ENCODE results near the gene LRRK2.
"Not testable (repeated sequence)": the region's sequence is repeated elsewhere in the genome, so short reads cannot be mapped to it uniquely, and the experiment has no call there.

The LRRK2 gene

GRCh38 chr12:40244526-40245156 is 19.8 kb downstream of the LRRK2 start:
- H3K4me1 ChIP-seq; H3K27me3 ChIP-seq (ENCODE audit: low read depth); H3K9me3 ChIP-seq; H3K36me3 ChIP-seq (replicated peaks); H3K4me3 ChIP-seq; in situ Hi-C loops (cut with MboI; ENCODE audit: low sequenced_read_pairs); DNase-seq (ENCODE audit: low spot score in 2 of 2): not testable (repeated sequence)

- Histone ChIP-seq H3K4me1 (no peaks in the 10 kb centered on the region), H3K27me3 (ENCODE audit: low read depth) (no peaks in the 10 kb centered on the region), H3K4me3 (no peak overlapping the region), H3K36me3 (replicated peaks) (no peaks in the 10 kb centered on the region), H3K9me3 (no peaks in the 10 kb centered on the region)
- in situ Hi-C loops (cut with MboI; ENCODE audit: low sequenced_read_pairs), result no loop called here
- DNase-seq (ENCODE audit: low spot score in 2 of 2), result no peak
Measured at GRCh38 chr12:40248034-40248433, 23.2 kb downstream of the LRRK2 start.

- Histone ChIP-seq H3K4me3 (no peak overlapping the region), H3K36me3 (replicated peaks) (no peaks in the 10 kb centered on the region), H3K4me1 (no peaks in the 10 kb centered on the region), H3K9me3 (no peaks in the 10 kb centered on the region), H3K27me3 (ENCODE audit: low read depth) (no peaks in the 10 kb centered on the region)
- in situ Hi-C loops (cut with MboI; ENCODE audit: low sequenced_read_pairs), result no loop called here
- no peak for DNase-seq (ENCODE audit: low spot score in 2 of 2)
Measured at GRCh38 chr12:40248585-40249297, 23.9 kb downstream of the LRRK2 start.

DNA sequence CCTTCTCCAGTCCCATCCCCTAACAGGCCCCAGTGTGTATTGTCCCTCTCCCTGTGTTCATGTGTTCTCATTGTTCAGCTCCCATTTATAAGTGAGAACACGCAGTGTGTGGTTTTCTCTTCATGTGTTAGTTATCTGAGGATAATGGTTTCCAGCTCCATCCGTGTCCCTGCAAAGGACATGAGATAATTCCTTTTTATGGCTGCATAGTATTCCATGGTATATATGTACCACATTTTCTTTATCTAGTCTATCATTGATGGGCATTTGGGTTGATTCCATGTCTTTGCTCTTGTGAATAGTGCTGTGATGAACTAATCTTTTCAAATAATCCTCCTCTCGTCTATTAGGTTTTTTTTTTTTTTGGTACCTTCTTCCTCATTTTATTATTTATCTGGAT is 25.9 kb downstream of the LRRK2 start:
- H3K9me3 ChIP-seq; H3K36me3 ChIP-seq (replicated peaks); H3K4me1 ChIP-seq; DNase-seq (ENCODE audit: low spot score in 2 of 2); H3K27me3 ChIP-seq (ENCODE audit: low read depth); in situ Hi-C loops (cut with MboI; ENCODE audit: low sequenced_read_pairs); H3K4me3 ChIP-seq: not testable (repeated sequence)

DNA sequence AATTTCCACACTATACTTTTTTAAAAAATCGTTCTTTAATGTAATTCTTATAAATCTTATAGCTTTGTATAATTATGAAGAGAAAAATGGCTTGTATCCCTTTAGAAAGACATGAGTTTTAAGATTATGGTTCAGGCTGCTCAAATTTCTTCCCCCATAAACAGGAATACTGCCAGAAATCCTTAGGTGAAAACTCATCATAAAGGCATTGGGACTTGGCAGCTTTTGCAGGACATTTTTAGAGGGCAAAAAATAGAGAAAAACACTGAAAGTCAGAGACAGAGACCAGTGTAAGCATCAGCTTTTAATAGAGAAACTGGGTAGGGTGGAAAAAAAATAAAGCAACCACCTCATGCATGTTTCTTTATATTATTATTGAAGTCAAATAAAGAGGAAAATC is 29.1 kb downstream of the LRRK2 start:
- no peaks in the 10 kb centered on the region for H3K27me3 ChIP-seq (ENCODE audit: low read depth)
- no peaks in the 10 kb centered on the region for H3K36me3 ChIP-seq (replicated peaks)
- no peak overlapping the region for H3K4me3 ChIP-seq
- no peaks in the 10 kb centered on the region for H3K4me1 ChIP-seq
- in situ Hi-C loops (cut with MboI; ENCODE audit: low sequenced_read_pairs), result no loop called here
- H3K9me3 ChIP-seq, result no peaks in the 10 kb centered on the region
- DNase-seq (ENCODE audit: low spot score in 2 of 2), result no peak

DNA sequence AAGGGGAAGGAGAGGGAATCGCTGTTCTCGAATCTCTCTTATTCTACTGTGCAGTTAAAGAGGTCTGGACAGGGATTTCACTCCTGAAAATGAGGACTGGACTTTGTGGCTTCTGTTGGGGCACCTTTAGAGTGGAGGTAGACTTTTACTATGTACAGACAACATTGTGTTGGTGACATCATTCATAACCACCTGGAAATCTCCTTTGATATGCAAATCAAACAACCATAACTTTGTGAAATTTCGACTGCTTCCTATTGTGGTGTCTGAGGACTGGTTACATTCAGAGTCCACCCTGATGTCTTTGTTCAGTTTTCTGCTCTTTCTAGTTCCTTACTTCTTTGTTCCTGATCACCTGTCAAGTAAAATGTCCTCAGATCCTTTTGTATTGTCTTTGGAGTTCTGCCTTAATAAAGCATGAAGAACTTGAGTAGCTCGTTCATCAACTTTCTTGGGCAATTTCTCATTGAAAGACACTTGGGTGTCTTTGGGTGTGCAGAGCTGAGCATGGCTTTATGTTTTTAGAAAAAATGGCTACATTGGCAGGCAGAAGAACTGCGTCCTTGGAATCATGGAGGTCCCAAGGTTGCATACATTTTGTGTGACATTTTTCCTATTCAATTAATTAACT is 29.8 kb downstream of the LRRK2 start:
- no peaks in the 10 kb centered on the region for H3K27me3 ChIP-seq (ENCODE audit: low read depth)
- H3K4me3 ChIP-seq, result no peak overlapping the region
- no peaks in the 10 kb centered on the region for H3K4me1 ChIP-seq
- no peak for DNase-seq (ENCODE audit: low spot score in 2 of 2)
- H3K36me3 ChIP-seq (replicated peaks), result no peaks in the 10 kb centered on the region
- no peaks in the 10 kb centered on the region for H3K9me3 ChIP-seq
- in situ Hi-C loops (cut with MboI; ENCODE audit: low sequenced_read_pairs), result no loop called here

DNA sequence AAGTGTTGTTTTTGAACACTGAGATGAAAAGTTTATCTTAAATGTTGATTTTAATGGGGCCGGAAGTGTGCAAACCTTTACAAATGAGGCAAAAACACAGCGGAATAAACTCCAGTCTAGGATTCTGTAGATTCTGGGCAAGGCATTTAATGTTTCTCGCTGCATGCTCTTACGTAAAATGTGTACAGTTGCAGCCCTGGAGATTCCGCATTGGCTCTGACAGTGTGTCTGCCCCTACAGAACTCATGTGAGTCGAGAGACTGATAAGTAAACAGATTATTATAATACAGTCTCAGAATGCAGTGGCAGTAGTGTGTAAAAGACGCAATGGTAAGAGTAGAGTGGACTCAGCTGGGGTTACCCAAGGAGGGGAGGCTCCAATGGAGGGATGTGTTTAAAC is 33.6 kb downstream of the LRRK2 start:
- in situ Hi-C loops (cut with MboI; ENCODE audit: low sequenced_read_pairs), result no loop called here
- no peaks in the 10 kb centered on the region for H3K36me3 ChIP-seq (replicated peaks)
- H3K27me3 ChIP-seq (ENCODE audit: low read depth), result no peaks in the 10 kb centered on the region
- no peak for DNase-seq (ENCODE audit: low spot score in 2 of 2)
- H3K4me1 ChIP-seq, result no peaks in the 10 kb centered on the region
- no peak overlapping the region for H3K4me3 ChIP-seq
- no peaks in the 10 kb centered on the region for H3K9me3 ChIP-seq

GRCh38 chr12:40261937-40262336 is 37.1 kb downstream of the LRRK2 start:
- H3K4me1 ChIP-seq, result no peaks in the 10 kb centered on the region
- no peak for DNase-seq (ENCODE audit: low spot score in 2 of 2)
- no peaks in the 10 kb centered on the region for H3K9me3 ChIP-seq
- in situ Hi-C loops (cut with MboI; ENCODE audit: low sequenced_read_pairs), result no loop called here
- H3K27me3 ChIP-seq (ENCODE audit: low read depth), result no peaks in the 10 kb centered on the region
- no peaks in the 10 kb centered on the region for H3K36me3 ChIP-seq (replicated peaks)
- no peak overlapping the region for H3K4me3 ChIP-seq

DNA sequence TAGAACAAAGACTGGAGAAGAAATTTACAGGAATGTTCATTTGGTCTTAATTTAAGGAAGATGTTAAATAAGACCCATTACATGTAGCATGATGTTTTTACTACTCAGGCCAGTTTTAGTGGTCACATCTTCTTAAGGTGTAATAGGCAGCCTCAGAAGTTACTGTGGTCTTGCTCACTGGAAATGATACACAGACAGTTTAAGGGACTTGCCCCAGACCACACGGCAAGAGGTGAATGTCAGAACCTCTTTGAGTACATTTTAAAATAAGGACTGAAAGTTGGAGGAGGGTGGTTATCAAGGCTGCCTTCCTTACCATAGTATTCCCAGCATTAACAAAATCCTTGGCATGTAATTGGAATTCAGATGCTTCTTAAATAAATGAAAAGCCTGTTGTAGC is 37.9 kb downstream of the LRRK2 start:
- no peaks in the 10 kb centered on the region for H3K9me3 ChIP-seq
- no peaks in the 10 kb centered on the region for H3K4me1 ChIP-seq
- no peak overlapping the region for H3K4me3 ChIP-seq
- DNase-seq (ENCODE audit: low spot score in 2 of 2), result no peak
- in situ Hi-C loops (cut with MboI; ENCODE audit: low sequenced_read_pairs), result no loop called here
- H3K36me3 ChIP-seq (replicated peaks), result no peaks in the 10 kb centered on the region
- H3K27me3 ChIP-seq (ENCODE audit: low read depth), result no peaks in the 10 kb centered on the region

DNA sequence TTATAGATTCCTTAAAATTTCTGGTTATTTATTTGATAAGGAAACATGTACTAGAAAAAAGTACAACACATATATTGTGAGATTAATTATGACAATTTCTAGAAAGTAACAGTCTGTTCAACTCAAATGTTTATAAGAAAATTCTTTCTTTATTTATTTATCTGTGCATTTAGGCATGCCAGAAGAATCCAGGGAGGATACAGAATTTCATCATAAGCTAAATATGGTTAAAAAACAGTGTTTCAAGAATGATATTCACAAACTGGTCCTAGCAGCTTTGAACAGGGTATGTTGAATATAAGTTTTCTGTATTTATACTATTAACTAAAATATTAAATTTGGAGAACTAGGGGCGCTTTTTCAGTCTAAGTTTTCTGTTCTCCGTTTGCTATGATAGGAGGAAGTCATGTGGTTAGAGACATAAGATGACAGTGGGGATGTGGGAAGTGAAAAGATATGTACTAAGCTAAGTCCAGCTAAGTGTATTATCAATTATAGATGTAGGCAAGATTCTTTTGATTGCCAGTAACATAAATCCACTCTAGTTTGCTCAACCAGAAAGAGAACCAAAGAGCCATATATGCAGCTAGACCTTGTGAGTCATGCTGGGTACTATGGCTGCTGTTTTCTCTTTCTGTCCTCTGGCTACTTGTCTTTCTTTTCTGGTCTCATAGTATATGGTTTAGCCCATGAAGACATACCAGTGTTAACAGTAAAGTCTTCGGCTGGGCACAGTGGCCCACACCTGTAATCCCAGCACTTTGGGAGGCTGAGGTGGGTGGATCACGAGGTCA is 39.0 kb downstream of the LRRK2 start:
- Histone ChIP-seq H3K9me3 (no peaks in the 10 kb centered on the region), H3K4me1 (no peaks in the 10 kb centered on the region), H3K27me3 (ENCODE audit: low read depth) (no peaks in the 10 kb centered on the region), H3K36me3 (replicated peaks) (no peaks in the 10 kb centered on the region), H3K4me3 (no peak overlapping the region)
- in situ Hi-C loops (cut with MboI; ENCODE audit: low sequenced_read_pairs), result no loop called here
- no peak for DNase-seq (ENCODE audit: low spot score in 2 of 2)

GRCh38 chr12:40271981-40272664 is 47.3 kb downstream of the LRRK2 start:
- no peaks in the 10 kb centered on the region for H3K27me3 ChIP-seq (ENCODE audit: low read depth)
- no peaks in the 10 kb centered on the region for H3K9me3 ChIP-seq
- peak in 1 of 2 experiments; percentile 34 for DNase-seq (ENCODE audit: low spot score in 2 of 2)
- no peaks in the 10 kb centered on the region for H3K4me1 ChIP-seq
- no peaks in the 10 kb centered on the region for H3K36me3 ChIP-seq (replicated peaks)
- in situ Hi-C loops (cut with MboI; ENCODE audit: low sequenced_read_pairs), result no loop called here
- H3K4me3 ChIP-seq, result no peak overlapping the region

DNA sequence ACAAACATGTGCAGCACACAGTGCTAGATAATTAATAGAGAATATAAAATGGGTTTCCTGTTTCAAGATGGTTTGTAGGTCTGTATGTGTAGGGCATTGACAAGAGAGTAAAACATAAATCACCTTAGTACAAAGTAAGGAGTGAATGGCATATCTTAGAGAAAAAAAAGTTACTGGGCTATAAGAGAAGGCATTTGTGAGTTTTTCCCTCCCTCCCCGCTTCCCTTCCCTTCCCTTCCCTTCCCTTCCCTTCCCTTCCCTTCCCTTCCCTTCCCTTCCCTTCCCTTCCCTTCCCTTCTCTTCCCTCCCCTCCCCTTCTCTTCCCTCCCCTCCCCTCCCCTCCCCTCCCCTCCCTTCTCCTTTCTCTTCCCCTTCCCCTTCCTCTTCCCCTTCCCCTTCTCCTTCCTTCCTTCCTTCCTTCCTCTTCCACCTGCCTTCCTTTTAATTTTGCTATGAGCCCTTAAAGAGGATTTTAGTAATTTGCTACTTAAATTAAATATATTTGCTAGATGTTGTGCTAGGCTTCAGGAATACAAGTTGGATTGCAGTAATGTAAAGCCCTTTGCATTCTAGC is 57.1 kb downstream of the LRRK2 start:
- in situ Hi-C loops (cut with MboI; ENCODE audit: low sequenced_read_pairs), result no loop called here
- DNase-seq (ENCODE audit: low spot score in 2 of 2), result no peak
- Histone ChIP-seq H3K4me1 (no peaks in the 10 kb centered on the region), H3K4me3 (no peak overlapping the region), H3K9me3 (no peaks in the 10 kb centered on the region), H3K36me3 (replicated peaks) (no peaks in the 10 kb centered on the region), H3K27me3 (ENCODE audit: low read depth) (no peaks in the 10 kb centered on the region)

GRCh38 chr12:40286583-40286982 is 61.8 kb downstream of the LRRK2 start:
- no peak for DNase-seq (ENCODE audit: low spot score in 2 of 2)
- H3K9me3 ChIP-seq, result no peaks in the 10 kb centered on the region
- no peaks in the 10 kb centered on the region for H3K27me3 ChIP-seq (ENCODE audit: low read depth)
- in situ Hi-C loops (cut with MboI; ENCODE audit: low sequenced_read_pairs), result no loop called here
- no peaks in the 10 kb centered on the region for H3K4me1 ChIP-seq
- H3K4me3 ChIP-seq, result no peak overlapping the region
- no peaks in the 10 kb centered on the region for H3K36me3 ChIP-seq (replicated peaks)
